Measurements from ENCODE around the gene ZFHX3.

Gene ZFHX3

GRCh38 chr16:72846594-72846993 lies 201.3 kb downstream of the ZFHX3 start:
- no peaks in the 10 kb centered on the region for H3K9me3 Mint-ChIP-seq
- no peaks in the 10 kb centered on the region for H3K27me3 Mint-ChIP-seq (ENCODE audit: low read depth)
- H3K4me3 Mint-ChIP-seq, result no peak overlapping the region
- H3K27ac Mint-ChIP-seq, result no peak overlapping the region
- H3K4me1 Mint-ChIP-seq, result peaks cover 75% of the 10 kb centered on the region
- peaks cover 3% of the 10 kb centered on the region for H3K36me3 Mint-ChIP-seq (ENCODE audit: low read depth)
- TF ChIP-seq, protein P1, sequence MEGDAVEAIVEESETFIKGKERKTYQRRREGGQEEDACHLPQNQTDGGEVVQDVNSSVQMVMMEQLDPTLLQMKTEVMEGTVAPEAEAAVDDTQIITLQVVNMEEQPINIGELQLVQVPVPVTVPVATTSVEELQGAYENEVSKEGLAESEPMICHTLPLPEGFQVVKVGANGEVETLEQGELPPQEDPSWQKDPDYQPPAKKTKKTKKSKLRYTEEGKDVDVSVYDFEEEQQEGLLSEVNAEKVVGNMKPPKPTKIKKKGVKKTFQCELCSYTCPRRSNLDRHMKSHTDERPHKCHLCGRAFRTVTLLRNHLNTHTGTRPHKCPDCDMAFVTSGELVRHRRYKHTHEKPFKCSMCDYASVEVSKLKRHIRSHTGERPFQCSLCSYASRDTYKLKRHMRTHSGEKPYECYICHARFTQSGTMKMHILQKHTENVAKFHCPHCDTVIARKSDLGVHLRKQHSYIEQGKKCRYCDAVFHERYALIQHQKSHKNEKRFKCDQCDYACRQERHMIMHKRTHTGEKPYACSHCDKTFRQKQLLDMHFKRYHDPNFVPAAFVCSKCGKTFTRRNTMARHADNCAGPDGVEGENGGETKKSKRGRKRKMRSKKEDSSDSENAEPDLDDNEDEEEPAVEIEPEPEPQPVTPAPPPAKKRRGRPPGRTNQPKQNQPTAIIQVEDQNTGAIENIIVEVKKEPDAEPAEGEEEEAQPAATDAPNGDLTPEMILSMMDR (IDR thresholded peaks at IDR 0.05; ENCODE audit: unreplicated experiment in 3 of 3), result no peak

DNA sequence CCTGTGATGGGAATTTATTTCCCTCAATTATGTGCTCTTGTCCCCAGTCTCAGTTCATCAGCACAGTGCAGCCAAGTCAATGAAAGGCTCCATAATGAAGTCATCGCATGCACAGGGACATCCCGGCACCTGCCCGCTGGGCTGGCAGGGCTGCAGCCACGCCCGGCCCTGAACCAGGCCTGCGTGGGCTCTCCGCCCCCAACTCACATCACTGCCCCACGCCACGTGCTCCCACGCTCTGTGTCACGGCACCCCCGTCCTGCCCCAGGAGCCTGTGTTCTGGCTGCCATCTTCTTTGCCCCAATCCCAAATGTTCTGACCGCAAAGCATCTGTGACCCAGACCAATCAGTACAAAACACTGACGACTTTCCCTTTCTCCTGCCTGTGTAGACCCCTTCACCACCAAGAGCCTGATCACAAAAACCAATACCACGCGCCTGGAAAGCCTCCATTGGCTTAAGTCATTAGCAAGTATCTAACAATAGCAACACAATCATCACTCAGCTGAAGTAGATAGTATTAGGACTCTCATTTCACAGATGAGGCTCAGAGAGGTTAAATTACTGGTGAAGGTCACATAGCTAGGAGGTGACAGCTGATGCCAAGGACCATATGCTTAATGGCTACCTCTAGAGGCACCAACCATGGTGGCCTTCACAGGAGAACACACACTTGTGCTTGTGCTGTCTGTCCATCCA lies 202.5 kb downstream of the ZFHX3 start:
- H3K4me3 Mint-ChIP-seq, result no peak overlapping the region
- H3K27me3 Mint-ChIP-seq (ENCODE audit: low read depth), result no peaks in the 10 kb centered on the region
- H3K27ac Mint-ChIP-seq, result no peak overlapping the region
- TF ChIP-seq, protein P1 (IDR thresholded peaks at IDR 0.05; ENCODE audit: unreplicated experiment in 3 of 3), result no peak
- peaks cover 76% of the 10 kb centered on the region for H3K4me1 Mint-ChIP-seq
- H3K9me3 Mint-ChIP-seq, result no peaks in the 10 kb centered on the region
- peaks cover 3% of the 10 kb centered on the region for H3K36me3 Mint-ChIP-seq (ENCODE audit: low read depth)

DNA sequence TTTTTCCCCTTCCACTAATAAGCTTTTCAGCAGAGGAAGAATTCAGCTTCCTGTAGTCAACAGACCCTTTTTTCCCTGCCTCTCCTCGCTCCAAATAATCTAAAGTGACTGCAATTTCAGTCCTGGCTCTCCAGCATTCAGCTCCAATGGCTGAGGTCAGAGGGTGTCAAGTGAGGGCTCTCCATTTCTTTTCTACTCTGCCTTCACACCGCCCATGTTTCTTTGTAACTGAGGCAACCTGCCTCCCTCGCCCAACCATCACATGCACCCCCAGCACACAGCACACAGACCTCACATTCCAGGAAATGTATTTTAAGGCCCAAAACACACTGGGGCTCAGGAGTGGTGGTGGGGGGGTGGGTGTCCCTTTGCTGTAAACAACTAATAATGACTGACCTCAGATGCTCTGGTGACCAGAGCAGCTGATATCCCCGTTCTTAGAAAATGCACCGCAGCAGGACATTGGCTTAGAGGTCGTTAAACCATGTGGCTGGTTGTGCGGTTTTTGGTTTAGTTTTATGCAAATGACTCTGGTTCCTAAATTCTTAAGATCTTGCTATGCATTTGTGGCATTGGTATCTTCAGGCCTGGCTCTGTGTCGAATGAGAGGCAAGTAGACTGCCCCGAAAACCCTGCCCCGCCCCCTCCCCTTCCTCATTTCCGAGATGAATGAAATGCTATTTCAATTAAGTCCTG lies 203.6 kb downstream of the ZFHX3 start:
- H3K36me3 Mint-ChIP-seq (ENCODE audit: low read depth), result peaks cover 3% of the 10 kb centered on the region
- peaks cover 77% of the 10 kb centered on the region for H3K4me1 Mint-ChIP-seq
- H3K9me3 Mint-ChIP-seq, result no peaks in the 10 kb centered on the region

GRCh38 chr16:72841506-72841905 lies 206.4 kb downstream of the ZFHX3 start:
- no peaks in the 10 kb centered on the region for H3K27me3 Mint-ChIP-seq (ENCODE audit: low read depth)
- no peak overlapping the region for H3K4me3 Mint-ChIP-seq
- peaks cover 4% of the 10 kb centered on the region for H3K36me3 Mint-ChIP-seq (ENCODE audit: low read depth)
- peaks cover 68% of the 10 kb centered on the region for H3K4me1 Mint-ChIP-seq
- TF ChIP-seq, protein P1 (IDR thresholded peaks at IDR 0.05; ENCODE audit: unreplicated experiment in 3 of 3), result no peak
- peak overlapping the region in 2 of 3 experiments; percentile 17 to 58 for H3K27ac Mint-ChIP-seq
- no peaks in the 10 kb centered on the region for H3K9me3 Mint-ChIP-seq

More for the DNA sequence above, 203.6 kb downstream of the ZFHX3 start:
- H3K4me3 Mint-ChIP-seq, result no peak overlapping the region
- H3K27ac Mint-ChIP-seq, result peak overlapping the region; percentile 14 to 47 (median 20)
- TF ChIP-seq, protein P1 (IDR thresholded peaks at IDR 0.05; ENCODE audit: unreplicated experiment in 3 of 3), result no peak
- no peaks in the 10 kb centered on the region for H3K27me3 Mint-ChIP-seq (ENCODE audit: low read depth)

- Mint-ChIP-seq H3K4me3 (no peak overlapping the region), H3K36me3 (ENCODE audit: low read depth) (peaks cover 10% of the 10 kb centered on the region), H3K27ac (peak overlapping the region in 2 of 3 experiments; percentile 5 to 14), H3K9me3 (no peaks in the 10 kb centered on the region), H3K27me3 (ENCODE audit: low read depth) (no peaks in the 10 kb centered on the region), H3K4me1 (peaks cover 61% of the 10 kb centered on the region)
- TF ChIP-seq, protein P1 (IDR thresholded peaks at IDR 0.05; ENCODE audit: unreplicated experiment in 3 of 3), result no peak
Measured at GRCh38 chr16:72840631-72841381, 207.1 kb downstream of the ZFHX3 start.

Measured in nephron (organoid).